ENCODE measurements around the gene AKR7A3. TPM values are rescaled to one million over a fixed set of nuclear protein-coding genes. Genes with fewer than 3 reads are reported as not detected.

AKR7A3 gene
- total RNA-seq, 1 donor from 2014 or later = 11.7 TPM

- intact Hi-C loops (cut with DNase I) = no loop called here
- TF ChIP-seq, protein P1, sequence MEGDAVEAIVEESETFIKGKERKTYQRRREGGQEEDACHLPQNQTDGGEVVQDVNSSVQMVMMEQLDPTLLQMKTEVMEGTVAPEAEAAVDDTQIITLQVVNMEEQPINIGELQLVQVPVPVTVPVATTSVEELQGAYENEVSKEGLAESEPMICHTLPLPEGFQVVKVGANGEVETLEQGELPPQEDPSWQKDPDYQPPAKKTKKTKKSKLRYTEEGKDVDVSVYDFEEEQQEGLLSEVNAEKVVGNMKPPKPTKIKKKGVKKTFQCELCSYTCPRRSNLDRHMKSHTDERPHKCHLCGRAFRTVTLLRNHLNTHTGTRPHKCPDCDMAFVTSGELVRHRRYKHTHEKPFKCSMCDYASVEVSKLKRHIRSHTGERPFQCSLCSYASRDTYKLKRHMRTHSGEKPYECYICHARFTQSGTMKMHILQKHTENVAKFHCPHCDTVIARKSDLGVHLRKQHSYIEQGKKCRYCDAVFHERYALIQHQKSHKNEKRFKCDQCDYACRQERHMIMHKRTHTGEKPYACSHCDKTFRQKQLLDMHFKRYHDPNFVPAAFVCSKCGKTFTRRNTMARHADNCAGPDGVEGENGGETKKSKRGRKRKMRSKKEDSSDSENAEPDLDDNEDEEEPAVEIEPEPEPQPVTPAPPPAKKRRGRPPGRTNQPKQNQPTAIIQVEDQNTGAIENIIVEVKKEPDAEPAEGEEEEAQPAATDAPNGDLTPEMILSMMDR (IDR thresholded peaks at IDR 0.05) = no peak
- Histone ChIP-seq H3K27me3 (no peaks in the 10 kb centered on the region), H3K9me3 (no peaks in the 10 kb centered on the region), H3K4me3 (no peak overlapping the region), H3K27ac (no peak overlapping the region), H3K36me3 (peaks cover 43 to 60% of the 10 kb centered on the region in 2 donors), H3K4me1 (no peaks in the 10 kb centered on the region)
- no peak for DNase-seq (ENCODE audit: low spot score in 2 of 2)
Measured at GRCh38 chr1:19328486-19328885, 39.9 kb upstream of the AKR7A3 start.

- Histone ChIP-seq H3K9me3 (no peaks in the 10 kb centered on the region), H3K36me3 (peaks cover 43 to 60% of the 10 kb centered on the region in 2 donors), H3K4me3 (no peak overlapping the region), H3K4me1 (no peaks in the 10 kb centered on the region), H3K27me3 (no peaks in the 10 kb centered on the region), H3K27ac (no peak overlapping the region)
- no peak for DNase-seq (ENCODE audit: low spot score in 2 of 2)
- TF ChIP-seq, protein P1 (IDR thresholded peaks at IDR 0.05) = no peak
- intact Hi-C loops (cut with DNase I) = no loop called here
Measured at GRCh38 chr1:19327736-19328135, 39.2 kb upstream of the AKR7A3 start.

DNA sequence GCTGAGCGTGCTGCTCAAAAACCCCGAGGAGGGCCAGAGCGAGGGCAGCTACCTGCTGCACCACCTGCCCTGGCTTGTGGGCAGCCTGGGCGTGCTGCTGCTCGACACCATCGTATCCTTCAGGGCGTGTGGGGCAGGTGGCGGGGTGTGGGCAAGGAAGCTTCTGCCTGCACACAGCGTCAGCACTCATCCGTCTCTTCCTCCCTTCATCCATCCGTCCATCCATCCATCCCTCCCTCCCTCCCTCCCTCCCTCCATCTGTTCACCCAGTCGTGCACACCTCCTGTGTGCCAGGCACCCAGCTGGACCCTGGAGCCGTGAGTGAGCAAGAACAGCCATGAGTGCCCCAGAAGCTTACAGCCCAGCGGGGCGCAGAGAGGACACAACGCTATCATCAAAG lies 38.7 kb upstream of the AKR7A3 start:
- H3K27ac ChIP-seq = no peak overlapping the region
- H3K4me1 ChIP-seq = no peaks in the 10 kb centered on the region
- intact Hi-C loops (cut with DNase I) = no loop called here
- H3K9me3 ChIP-seq = no peaks in the 10 kb centered on the region
- peaks cover 43 to 57% of the 10 kb centered on the region in 2 donors for H3K36me3 ChIP-seq
- TF ChIP-seq, protein P1 (IDR thresholded peaks at IDR 0.05) = no peak
- DNase-seq (ENCODE audit: low spot score in 2 of 2) = no peak
- H3K27me3 ChIP-seq = no peaks in the 10 kb centered on the region
- H3K4me3 ChIP-seq = no peak overlapping the region

GRCh38 chr1:19326748-19327065 lies 38.1 kb upstream of the AKR7A3 start:
- no peaks in the 10 kb centered on the region for H3K9me3 ChIP-seq
- no peaks in the 10 kb centered on the region for H3K27me3 ChIP-seq
- intact Hi-C loops (cut with DNase I) = no loop called here
- no peak overlapping the region for H3K4me3 ChIP-seq
- TF ChIP-seq, protein P1 (IDR thresholded peaks at IDR 0.05) = no peak
- no peak overlapping the region for H3K27ac ChIP-seq
- no peaks in the 10 kb centered on the region for H3K4me1 ChIP-seq
- peaks cover 43 to 54% of the 10 kb centered on the region in 2 donors for H3K36me3 ChIP-seq
- no peak for DNase-seq (ENCODE audit: low spot score in 2 of 2)

GRCh38 chr1:19325958-19326747 lies 37.6 kb upstream of the AKR7A3 start:
- Histone ChIP-seq H3K4me3 (no peak overlapping the region), H3K4me1 (no peaks in the 10 kb centered on the region), H3K9me3 (no peaks in the 10 kb centered on the region), H3K27me3 (no peaks in the 10 kb centered on the region), H3K36me3 (peaks cover 43 to 52% of the 10 kb centered on the region in 2 donors), H3K27ac (no peak overlapping the region)
- intact Hi-C loops (cut with DNase I) = no loop called here
- TF ChIP-seq, protein P1 (IDR thresholded peaks at IDR 0.05) = no peak
- no peak for DNase-seq (ENCODE audit: low spot score in 2 of 2)
